ENCODE data around the gene CNTN5. TPM values are rescaled to one million over a fixed set of nuclear protein-coding genes. Genes with fewer than 3 reads are reported as not detected.

CNTN5 gene
- total RNA-seq, 2 experiments from 2014 or later: not detected

GRCh38 chr11:99791354-99791753 lies 770.6 kb downstream of the CNTN5 start:
- ChIA-PET CTCF (no interaction called here), POLR2A (no interaction called here)
- Mint-ChIP-seq H3K9me3 (peaks cover 15% of the 10 kb centered on the region), H3K27ac (no peak overlapping the region), H3K4me1 (ENCODE audit: low read depth) (no peaks in the 10 kb centered on the region), H3K27me3 (no peaks in the 10 kb centered on the region), H3K4me3 (no peak overlapping the region), H3K36me3 (ENCODE audit: low read depth) (no peaks in the 10 kb centered on the region)
- intact Hi-C loops (cut with micrococcal nuclease): no loop called here
- TF ChIP-seq, protein P1, sequence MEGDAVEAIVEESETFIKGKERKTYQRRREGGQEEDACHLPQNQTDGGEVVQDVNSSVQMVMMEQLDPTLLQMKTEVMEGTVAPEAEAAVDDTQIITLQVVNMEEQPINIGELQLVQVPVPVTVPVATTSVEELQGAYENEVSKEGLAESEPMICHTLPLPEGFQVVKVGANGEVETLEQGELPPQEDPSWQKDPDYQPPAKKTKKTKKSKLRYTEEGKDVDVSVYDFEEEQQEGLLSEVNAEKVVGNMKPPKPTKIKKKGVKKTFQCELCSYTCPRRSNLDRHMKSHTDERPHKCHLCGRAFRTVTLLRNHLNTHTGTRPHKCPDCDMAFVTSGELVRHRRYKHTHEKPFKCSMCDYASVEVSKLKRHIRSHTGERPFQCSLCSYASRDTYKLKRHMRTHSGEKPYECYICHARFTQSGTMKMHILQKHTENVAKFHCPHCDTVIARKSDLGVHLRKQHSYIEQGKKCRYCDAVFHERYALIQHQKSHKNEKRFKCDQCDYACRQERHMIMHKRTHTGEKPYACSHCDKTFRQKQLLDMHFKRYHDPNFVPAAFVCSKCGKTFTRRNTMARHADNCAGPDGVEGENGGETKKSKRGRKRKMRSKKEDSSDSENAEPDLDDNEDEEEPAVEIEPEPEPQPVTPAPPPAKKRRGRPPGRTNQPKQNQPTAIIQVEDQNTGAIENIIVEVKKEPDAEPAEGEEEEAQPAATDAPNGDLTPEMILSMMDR (IDR thresholded peaks at IDR 0.05): no peak
- DNase-seq (no peak), ATAC-seq (no peak)

- no peak for ATAC-seq
- H3K27ac Mint-ChIP-seq: no peak overlapping the region
- no peaks in the 10 kb centered on the region for H3K27me3 Mint-ChIP-seq
- DNase-seq: no peak
- ChIA-PET POLR2A (no interaction called here), CTCF (no interaction called here)
- intact Hi-C loops (cut with micrococcal nuclease): no loop called here
- TF ChIP-seq, protein P1 (IDR thresholded peaks at IDR 0.05): no peak
- H3K4me1 Mint-ChIP-seq (ENCODE audit: low read depth): no peaks in the 10 kb centered on the region
- H3K9me3 Mint-ChIP-seq: peaks cover 16% of the 10 kb centered on the region
- no peak overlapping the region for H3K4me3 Mint-ChIP-seq
- no peaks in the 10 kb centered on the region for H3K36me3 Mint-ChIP-seq (ENCODE audit: low read depth)
Measured at GRCh38 chr11:99795999-99796398, 775.2 kb downstream of the CNTN5 start.

GRCh38 chr11:99803501-99803900 lies 782.8 kb downstream of the CNTN5 start:
- no peaks in the 10 kb centered on the region for H3K36me3 Mint-ChIP-seq (ENCODE audit: low read depth)
- TF ChIP-seq, protein P1 (IDR thresholded peaks at IDR 0.05): no peak
- H3K27ac Mint-ChIP-seq: no peak overlapping the region
- no peak for DNase-seq
- ChIA-PET CTCF (interaction anchor here (0.6 kb wide), 1 partner anchor 227 kb away, joined by 3 read pairs; no protein-coding TSS in a partner anchor), POLR2A (no interaction called here)
- ATAC-seq: no peak
- H3K9me3 Mint-ChIP-seq: peaks cover 3% of the 10 kb centered on the region
- intact Hi-C loops (cut with micrococcal nuclease): no loop called here
- no peaks in the 10 kb centered on the region for H3K4me1 Mint-ChIP-seq (ENCODE audit: low read depth)
- no peaks in the 10 kb centered on the region for H3K27me3 Mint-ChIP-seq
- no peak overlapping the region for H3K4me3 Mint-ChIP-seq

GRCh38 chr11:99812516-99812915 lies 791.8 kb downstream of the CNTN5 start:
- no peak overlapping the region for H3K4me3 Mint-ChIP-seq
- no peaks in the 10 kb centered on the region for H3K36me3 Mint-ChIP-seq (ENCODE audit: low read depth)
- ChIA-PET POLR2A (interaction anchor here (0.5 kb wide), 1 partner anchor 1000 kb away, joined by 3 read pairs; no protein-coding TSS in a partner anchor), CTCF (no interaction called here)
- ATAC-seq: no peak
- intact Hi-C loops (cut with micrococcal nuclease): no loop called here
- DNase-seq: no peak
- TF ChIP-seq, protein P1 (IDR thresholded peaks at IDR 0.05): no peak
- no peaks in the 10 kb centered on the region for H3K27me3 Mint-ChIP-seq
- H3K4me1 Mint-ChIP-seq (ENCODE audit: low read depth): no peaks in the 10 kb centered on the region
- peaks cover 12% of the 10 kb centered on the region for H3K9me3 Mint-ChIP-seq
- no peak overlapping the region for H3K27ac Mint-ChIP-seq

DNA sequence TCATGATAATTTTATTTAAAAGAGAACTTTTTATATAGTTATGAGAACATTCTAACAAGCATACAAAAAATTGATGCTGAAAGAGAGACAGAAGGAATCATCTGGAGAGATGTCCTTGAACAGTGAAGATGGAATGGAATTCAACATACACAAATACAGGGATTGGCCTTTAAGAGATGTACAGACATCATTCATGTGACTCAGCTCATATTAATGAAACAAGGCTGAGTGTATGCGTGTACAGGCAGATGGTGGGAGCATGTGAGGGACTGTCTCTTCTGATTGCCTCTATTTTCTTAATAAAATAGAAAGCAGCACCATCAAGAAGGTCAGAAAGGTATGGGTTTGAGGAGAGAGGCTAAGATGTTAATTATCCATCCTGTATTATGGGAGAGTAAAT lies 793.3 kb downstream of the CNTN5 start:
- Mint-ChIP-seq H3K36me3 (ENCODE audit: low read depth) (no peaks in the 10 kb centered on the region), H3K4me1 (ENCODE audit: low read depth) (no peaks in the 10 kb centered on the region), H3K27ac (no peak overlapping the region), H3K27me3 (no peaks in the 10 kb centered on the region), H3K9me3 (peaks cover 12% of the 10 kb centered on the region), H3K4me3 (no peak overlapping the region)
- ATAC-seq (no peak), DNase-seq (no peak)
- ChIA-PET POLR2A (no interaction called here), CTCF (no interaction called here)
- intact Hi-C loops (cut with micrococcal nuclease): no loop called here
- TF ChIP-seq, protein P1 (IDR thresholded peaks at IDR 0.05): no peak

Data from activated CD8-positive, alpha-beta T cell treated with anti-CD3 and anti-CD28 coated beads for 36 hours (primary cell).